Neural cell (in vitro differentiated cells): ENCODE data around the gene EI24. TPM values are rescaled to one million over a fixed set of nuclear protein-coding genes. Genes with fewer than 3 reads are reported as not detected.
"Not testable (repeated sequence)": the region's sequence is repeated elsewhere in the genome, so short reads cannot be mapped to it uniquely, and the experiment has no call there.

Experiments used
- H2AFZ ChIP-seq: fragments of 200-600, 300-800 bp; sonication (generic), shearing (Covaris generic); 2 replicates; pipeline ENCODE4 v1.6.0; 2014; ENCODE audit warnings: low read depth, mild to moderate bottlenecking, antibody characterized with exemption, low read length, moderate library complexity
- H3F3A ChIP-seq: fragments of 200-600 bp; shearing (Covaris generic); 2 replicates; pipeline ENCODE4 v1.6.1; 2016; ENCODE audit warnings: mild to moderate bottlenecking, moderate library complexity, mixed read lengths, antibody characterized with exemption, low read length; ENCODE audit not compliant: insufficient read depth, poor library complexity, severe bottlenecking
- H3K27ac ChIP-seq: fragments of 200-600, 300-800 bp; sonication (generic), shearing (Covaris generic); 2 replicates; pipeline ENCODE4 v1.5.1; 2014; ENCODE audit warnings: mild to moderate bottlenecking, low read length, moderate library complexity
- H3K27me3 ChIP-seq: fragments of 300-800, 200-600 bp; sonication (generic), shearing (Covaris generic); 2 replicates; pipeline ENCODE4 v1.6.0; 2014; ENCODE audit warnings: mild to moderate bottlenecking, low read depth, low read length, moderate library complexity; ENCODE audit not compliant: insufficient read depth
- H3K36me3 ChIP-seq: fragments of 300-800, 200-600 bp; sonication (generic), shearing (Covaris generic); 2 replicates; pipeline ENCODE4 v1.5.1; 2014; ENCODE audit warnings: mild to moderate bottlenecking, antibody characterized with exemption, low read length, moderate library complexity; ENCODE audit not compliant: insufficient read depth
- H3K4me2 ChIP-seq: fragments of 300-800, 200-600 bp; sonication (generic), shearing (Covaris generic); 2 replicates; pipeline ENCODE4 v1.6.0; 2014; ENCODE audit warnings: mild to moderate bottlenecking, low read length
- H3K4me3 ChIP-seq: fragments of 300-800, 200-600 bp; sonication (generic), shearing (Covaris generic); 2 replicates; pipeline ENCODE4 v1.5.1; 2014; ENCODE audit warnings: mild to moderate bottlenecking, low read length, moderate library complexity
- H3K79me2 ChIP-seq: fragments of 200-600 bp; shearing (Covaris generic); replicated peaks from 2 replicates; pipeline ENCODE4 v1.6.0; 2014; ENCODE audit warnings: mild to moderate bottlenecking, low read length, moderate library complexity; ENCODE audit not compliant: insufficient read depth
- H3K9ac ChIP-seq: fragments of 300-800, 200-600 bp; sonication (generic), shearing (Covaris generic); 2 replicates; pipeline ENCODE4 v1.6.1; 2016; ENCODE audit warnings: mild to moderate bottlenecking, low read length, mixed read lengths
- H3K9me2 ChIP-seq: fragments of 200-600 bp; shearing (Covaris generic); 2 replicates; pipeline ENCODE4 v1.6.1; 2016; ENCODE audit warnings: mild to moderate bottlenecking, low read length, mixed read lengths; ENCODE audit not compliant: insufficient read depth
- H3K9me3 ChIP-seq: fragments of 200-600, 300-800 bp; sonication (generic), shearing (Covaris generic); 2 replicates; pipeline ENCODE4 v1.6.1; 2016; ENCODE audit warnings: mild to moderate bottlenecking, mixed run types, low read length, moderate library complexity, mixed read lengths
- H4K20me1 ChIP-seq: fragments of 200-600 bp; shearing (Covaris generic); 2 replicates; pipeline ENCODE4 v1.6.1; 2016; ENCODE audit warnings: mild to moderate bottlenecking, mixed run types; ENCODE audit not compliant: insufficient read depth
- CTCF ChIP-seq: fragments of 450-650 bp; IDR thresholded peaks from 2 replicates; pipeline ENCODE4 v1.5.1; 2014; ENCODE audit warnings: antibody characterized with exemption, mild to moderate bottlenecking, moderate library complexity; ENCODE audit not compliant: poor library complexity, severe bottlenecking
- EP300 ChIP-seq: fragments of 450-650 bp; conservative IDR thresholded peaks from 2 replicates; pipeline ENCODE4 v1.6.1; 2014; ENCODE audit warnings: antibody characterized with exemption, mild to moderate bottlenecking, moderate library complexity; ENCODE audit not compliant: poor library complexity, severe bottlenecking
- EZH2 ChIP-seq: fragments of 200-600, 300-800 bp; shearing (Covaris generic), sonication (generic); IDR thresholded peaks from 2 replicates; pipeline ENCODE4 v1.6.1; 2014; ENCODE audit warnings: antibody characterized with exemption, low read length, borderline replicate concordance, mild to moderate bottlenecking; ENCODE audit not compliant: insufficient read depth, poor library complexity, severe bottlenecking
- MXI1 ChIP-seq: fragments of 450-650 bp; conservative IDR thresholded peaks from 2 replicates; pipeline ENCODE4 v1.6.1; 2014; ENCODE audit warnings: antibody characterized with exemption, mild to moderate bottlenecking; ENCODE audit not compliant: poor library complexity, severe bottlenecking
- POLR2AphosphoS5 ChIP-seq: IDR thresholded peaks from 2 replicates; pipeline ENCODE4 v1.6.1; 2012
- RAD21 ChIP-seq: fragments of 450-650 bp; conservative IDR thresholded peaks from 2 replicates; pipeline ENCODE4 v1.6.1; 2014; ENCODE audit warnings: antibody characterized with exemption, mild to moderate bottlenecking, moderate library complexity
- REST ChIP-seq: IDR thresholded peaks from 2 replicates; pipeline ENCODE4 v1.6.1; 2012; ENCODE audit warnings: borderline replicate concordance
- SMC3 ChIP-seq: fragments of 450-650 bp; conservative IDR thresholded peaks from 2 replicates; pipeline ENCODE4 v1.6.1; 2014; ENCODE audit warnings: antibody characterized with exemption, mild to moderate bottlenecking, moderate library complexity; ENCODE audit not compliant: poor library complexity
- TAF1 ChIP-seq: IDR thresholded peaks from 2 replicates; pipeline ENCODE4 v1.6.1; 2012; ENCODE audit warnings: low read depth
- polyA plus RNA-seq: library from polyadenylated mRNA; depleted of rRNA; stranded (reverse); fragments of >200 nt; gene quantifications from 2 replicates; pipeline ENCODE4 v1.2.3, GENCODE V29; 2014

EI24 gene
- polyA plus RNA-seq, 1 donor from 2014 or later, result 92.5 TPM

- Histone ChIP-seq H3F3A (no peaks in the 10 kb centered on the region), H4K20me1 (no peaks in the 10 kb centered on the region), H3K27me3 (no peaks in the 10 kb centered on the region), H3K79me2 (peaks cover 25% of the 10 kb centered on the region), H3K9me2 (no peaks in the 10 kb centered on the region), H3K36me3 (no peaks in the 10 kb centered on the region), H3K4me2 (peak overlapping the region; percentile 96), H3K27ac (no peak overlapping the region), H2AFZ (no peak overlapping the region), H3K9me3 (no peaks in the 10 kb centered on the region), H3K9ac (no peak overlapping the region), H3K4me3 (peak overlapping the region; percentile 100)
- TF ChIP-seq TAF1, result no peak
- no peak for TF ChIP-seq MXI1
- no peak for TF ChIP-seq REST
- TF ChIP-seq RAD21, result no peak
- no peak for TF ChIP-seq EP300
- no peak for TF ChIP-seq POLR2AphosphoS5
- no peak for TF ChIP-seq EZH2
- TF ChIP-seq CTCF, result no peak
- no peak for TF ChIP-seq SMC3
Observed at GRCh38 chr11:125570952-125571351, 1.7 kb downstream of the EI24 start.

- Histone ChIP-seq H3K9me3 (no peaks in the 10 kb centered on the region), H3K36me3 (peaks cover 6% of the 10 kb centered on the region), H3K9ac (no peak overlapping the region), H3K9me2 (no peaks in the 10 kb centered on the region), H3K4me3 (no peak overlapping the region), H3K4me2 (no peak overlapping the region), H3K79me2 (peaks cover 25% of the 10 kb centered on the region), H4K20me1 (no peaks in the 10 kb centered on the region), H3K27me3 (no peaks in the 10 kb centered on the region), H3K27ac (no peak overlapping the region), H3F3A (no peaks in the 10 kb centered on the region), H2AFZ (no peak overlapping the region)
- TF ChIP-seq TAF1, result no peak
- TF ChIP-seq REST, result no peak
- no peak for TF ChIP-seq EP300
- no peak for TF ChIP-seq MXI1
- no peak for TF ChIP-seq POLR2AphosphoS5
- no peak for TF ChIP-seq RAD21
- no peak for TF ChIP-seq CTCF
- TF ChIP-seq EZH2, result no peak
- TF ChIP-seq SMC3, result no peak
Observed at GRCh38 chr11:125572916-125573315, 3.6 kb downstream of the EI24 start.

GRCh38 chr11:125577181-125577580, 7.9 kb downstream of the EI24 start:
- H3K9me3 ChIP-seq, H3K9ac ChIP-seq, H3K4me2 ChIP-seq, H3F3A ChIP-seq, H3K27ac ChIP-seq, H2AFZ ChIP-seq, H3K4me3 ChIP-seq, H3K79me2 ChIP-seq, H3K9me2 ChIP-seq, H3K27me3 ChIP-seq, H4K20me1 ChIP-seq: not testable (repeated sequence)
- H3K36me3 ChIP-seq, result peaks cover 12% of the 10 kb centered on the region
